Left renal cortex interstitium (tissue), 4 donors: ENCODE results near the gene ARHGAP25. TPM values are rescaled to one million over a fixed set of nuclear protein-coding genes. Genes with fewer than 3 reads are reported as not detected.

Experiments
- DNase-seq, 4 donors: peaks; one replicate each; pipeline ENCODE4 v3.0.0-alpha.2; 2013; ENCODE audit warnings: low read depth in 4 of 4, low spot score in 2 of 4, missing footprints in 1 of 4
- polyA plus RNA-seq, 4 donors: library from polyadenylated mRNA; unstranded; fragments of 120-200 nt; gene quantifications; one replicate each; pipeline ENCODE4 v1.2.1, GENCODE V29; 2013; ENCODE audit not compliant: insufficient read length in 4 of 4

ARHGAP25 gene
- polyA plus RNA-seq, 4 donors: 5.2 to 7.7 (median 7.2) TPM

DNA sequence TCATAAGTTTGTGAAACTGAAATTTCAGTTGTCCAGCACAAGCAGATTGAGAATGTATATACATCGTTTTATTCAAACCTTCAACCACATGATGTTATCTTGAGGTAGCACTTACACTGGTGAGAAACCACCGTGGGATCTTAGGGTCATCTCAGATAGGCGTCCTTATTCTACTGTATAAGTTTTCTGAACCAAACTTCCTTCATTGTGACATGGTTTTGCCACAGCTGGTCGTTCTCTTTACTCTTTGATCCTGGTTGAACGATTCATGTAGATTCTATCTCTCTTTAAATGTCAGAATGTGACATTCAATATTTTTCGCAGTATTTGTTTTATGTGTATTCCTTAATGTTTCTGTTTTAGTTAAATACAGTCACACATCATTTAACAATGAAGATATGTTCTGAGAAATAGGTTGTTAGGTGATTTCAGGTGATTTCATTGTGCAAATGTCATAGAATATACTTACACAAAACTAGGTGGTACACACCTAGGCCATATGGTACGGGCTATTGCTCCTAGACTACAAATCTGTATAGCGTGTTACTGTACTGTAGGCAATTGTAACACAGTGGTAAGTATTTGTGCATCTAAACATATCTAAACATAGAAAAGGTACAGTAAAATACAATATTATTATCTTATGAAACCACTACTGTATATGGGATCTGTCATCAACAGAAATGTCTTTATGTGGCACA is 17.9 kb upstream of the ARHGAP25 start:
- DNase-seq: no peak

DNA sequence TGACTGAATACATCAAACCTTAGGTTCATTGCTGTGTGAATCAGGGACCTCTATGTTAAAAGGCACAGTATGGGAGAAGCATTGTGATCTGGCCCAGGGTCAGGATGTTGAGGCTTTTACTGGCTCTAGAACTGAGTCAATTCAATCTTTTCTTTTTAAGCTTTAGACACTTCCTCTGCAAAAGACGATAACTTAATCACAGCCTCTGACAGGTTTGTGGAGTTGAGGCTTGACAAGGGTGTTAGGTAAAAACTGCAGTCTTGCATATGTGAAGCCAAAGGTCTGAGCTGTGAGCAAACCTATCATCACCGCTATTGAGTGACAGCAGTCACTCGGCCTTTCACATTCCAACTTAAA is 17.3 kb upstream of the ARHGAP25 start:
- DNase-seq: no peak

DNA sequence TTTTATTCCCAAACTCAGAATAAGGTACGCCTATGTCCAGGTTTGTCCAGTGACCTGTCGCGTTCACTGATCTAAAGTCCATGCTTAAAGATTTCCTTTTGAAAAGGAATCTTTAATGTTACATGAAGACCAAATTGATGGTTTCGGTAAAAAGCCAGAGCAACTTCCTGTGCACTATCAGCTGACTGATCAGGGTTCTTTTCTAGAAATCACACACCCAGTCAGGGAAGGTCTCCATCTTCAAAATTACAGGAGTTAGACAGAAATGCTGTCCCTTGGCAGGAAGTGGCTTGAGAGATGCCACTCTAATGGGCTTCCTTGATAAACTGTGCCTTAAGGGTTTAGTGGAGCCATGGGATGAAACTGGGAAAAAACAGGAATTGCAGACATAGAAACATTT is 14.7 kb upstream of the ARHGAP25 start:
- DNase-seq: no peak

DNA sequence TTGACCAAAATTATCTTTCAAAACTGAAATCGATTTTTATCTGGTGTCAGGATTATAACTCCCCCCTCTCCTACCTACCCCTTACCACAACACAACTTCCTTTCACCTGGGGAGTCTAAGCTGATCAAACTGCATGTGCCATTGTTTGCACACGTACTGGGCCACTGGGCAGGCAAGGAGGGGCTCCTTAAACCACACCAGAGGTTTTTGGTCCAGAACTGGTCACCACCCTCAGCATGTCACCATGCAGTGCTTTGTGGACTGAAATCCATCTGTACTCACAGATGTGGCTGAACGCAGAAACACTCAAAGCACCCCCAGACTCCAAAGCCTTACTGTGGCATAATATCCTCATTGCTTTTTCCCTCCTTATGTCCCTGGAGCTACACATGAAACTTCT is 13.9 kb upstream of the ARHGAP25 start:
- DNase-seq: no peak

DNA sequence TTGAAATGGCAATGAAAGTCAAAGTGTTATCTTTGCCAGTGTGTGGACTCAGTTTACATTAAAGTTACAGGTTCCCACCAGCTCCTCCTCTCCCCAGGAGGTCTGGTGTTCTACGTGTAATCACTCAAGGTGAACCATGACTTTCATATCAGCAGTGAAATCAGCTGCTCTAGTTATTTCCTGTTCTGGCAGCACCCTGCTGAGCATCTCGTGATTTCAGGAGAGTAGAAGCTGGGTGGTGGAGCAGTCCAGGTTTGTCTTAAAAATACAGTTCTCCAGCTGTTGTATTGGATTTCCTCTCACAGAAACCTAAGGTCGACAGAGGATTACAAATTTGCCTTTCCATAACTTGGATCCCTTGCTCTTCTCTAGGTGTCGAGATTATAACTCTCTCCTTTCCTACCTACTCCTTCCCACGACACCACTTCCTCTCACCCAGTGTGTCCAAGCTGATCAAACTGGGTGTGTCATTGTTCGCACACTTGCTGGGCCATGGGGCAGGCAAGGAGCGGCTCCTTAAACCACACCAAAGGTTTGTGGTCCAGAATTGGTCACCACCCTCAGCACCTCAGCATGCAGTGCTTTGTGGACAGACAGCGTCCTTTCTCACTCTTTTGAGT is 13.0 kb upstream of the ARHGAP25 start:
- DNase-seq: no peak

DNA sequence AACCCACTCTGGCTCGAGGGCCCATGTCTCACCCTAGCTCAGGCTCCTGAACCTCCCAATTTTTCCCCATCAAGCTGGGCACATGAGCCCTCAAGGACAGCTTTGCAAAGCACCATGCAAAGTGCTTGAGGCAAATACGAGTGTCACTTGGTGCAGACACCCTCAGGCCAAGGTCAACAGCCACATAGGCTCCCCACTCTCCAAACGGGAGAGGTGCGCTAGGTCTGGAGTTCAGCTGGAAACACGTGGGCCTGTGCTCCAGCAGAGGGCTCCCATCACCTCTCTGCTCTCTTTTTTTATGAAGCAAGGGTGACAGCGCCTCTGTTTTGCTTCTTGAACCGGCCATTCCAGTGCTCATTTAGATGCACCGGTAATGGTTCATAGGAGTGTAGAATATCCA is 11.9 kb upstream of the ARHGAP25 start:
- no peak for DNase-seq

DNA sequence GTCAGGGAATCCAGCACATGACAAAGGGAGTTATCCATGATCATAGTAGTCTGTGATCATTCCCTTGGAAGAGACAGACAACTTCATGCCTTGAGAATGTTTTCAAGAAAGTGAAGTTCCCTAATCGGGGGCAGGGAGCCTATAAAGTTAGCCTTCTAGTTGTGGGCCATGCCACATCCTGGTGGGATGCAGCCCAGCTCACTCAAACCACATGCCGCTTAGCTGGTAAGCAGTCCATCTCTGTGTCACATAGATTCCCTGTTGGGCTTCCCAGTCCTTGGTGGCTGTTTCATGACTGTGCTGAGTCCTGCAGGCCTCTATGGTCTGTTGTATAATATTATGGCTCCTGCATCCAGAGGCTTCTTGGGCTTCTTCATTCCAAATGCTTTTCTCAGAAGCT is 11.4 kb upstream of the ARHGAP25 start:
- DNase-seq: no peak

DNA sequence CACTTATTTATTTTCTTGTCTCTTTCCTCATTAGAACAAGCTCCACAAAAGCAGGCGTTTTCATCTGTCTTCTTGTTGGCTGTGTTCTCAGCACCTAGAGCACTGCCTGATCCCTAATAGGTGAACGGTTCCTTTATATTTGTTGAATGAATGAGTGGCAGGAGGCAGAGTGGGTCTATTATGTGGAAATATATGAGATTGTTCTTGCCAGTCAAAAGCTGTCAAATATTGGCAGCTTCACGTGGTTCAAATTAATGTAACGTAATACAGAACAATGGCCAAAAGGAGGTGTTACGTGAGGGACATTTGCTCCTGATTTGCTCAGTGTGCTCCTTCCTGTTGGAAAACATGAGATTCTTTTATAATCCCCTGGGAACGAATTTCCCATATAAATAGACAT is 8.5 kb upstream of the ARHGAP25 start:
- no peak for DNase-seq

DNA sequence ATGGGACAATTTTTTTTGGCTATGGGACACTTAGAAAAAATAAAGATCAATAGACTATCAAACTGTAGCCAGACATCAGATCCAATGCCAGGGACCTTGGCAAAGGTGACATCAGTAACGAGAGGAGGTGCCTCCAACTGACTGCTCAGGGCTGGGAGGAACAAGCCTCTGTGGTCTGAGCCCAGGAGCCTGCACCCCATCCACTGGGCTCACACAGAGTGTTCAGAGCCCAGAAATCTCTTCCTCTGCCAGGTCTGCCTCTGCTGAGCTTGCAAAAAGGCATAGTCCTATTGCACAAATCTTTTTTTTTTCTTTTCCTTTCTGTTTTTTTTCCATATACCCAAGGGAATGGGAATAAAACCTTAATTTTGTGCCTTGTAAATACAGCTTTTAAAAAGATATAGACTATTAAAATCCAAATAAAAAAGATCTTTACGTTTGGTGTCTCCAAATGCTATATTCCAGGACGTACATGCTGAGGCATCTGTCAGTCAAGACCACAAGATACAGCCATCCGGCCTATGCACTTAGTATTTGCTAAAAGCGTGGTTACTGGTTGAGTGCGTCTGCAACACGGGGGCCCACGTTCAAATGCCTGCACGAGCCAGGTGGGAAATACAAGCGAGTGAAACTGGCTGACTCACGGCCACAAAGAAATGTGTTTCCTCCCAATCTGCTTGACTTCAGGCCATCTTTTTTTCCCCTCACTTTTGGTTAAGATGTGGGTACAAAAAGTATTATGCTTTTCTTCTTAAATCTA is 7.8 kb upstream of the ARHGAP25 start:
- no peak for DNase-seq

DNA sequence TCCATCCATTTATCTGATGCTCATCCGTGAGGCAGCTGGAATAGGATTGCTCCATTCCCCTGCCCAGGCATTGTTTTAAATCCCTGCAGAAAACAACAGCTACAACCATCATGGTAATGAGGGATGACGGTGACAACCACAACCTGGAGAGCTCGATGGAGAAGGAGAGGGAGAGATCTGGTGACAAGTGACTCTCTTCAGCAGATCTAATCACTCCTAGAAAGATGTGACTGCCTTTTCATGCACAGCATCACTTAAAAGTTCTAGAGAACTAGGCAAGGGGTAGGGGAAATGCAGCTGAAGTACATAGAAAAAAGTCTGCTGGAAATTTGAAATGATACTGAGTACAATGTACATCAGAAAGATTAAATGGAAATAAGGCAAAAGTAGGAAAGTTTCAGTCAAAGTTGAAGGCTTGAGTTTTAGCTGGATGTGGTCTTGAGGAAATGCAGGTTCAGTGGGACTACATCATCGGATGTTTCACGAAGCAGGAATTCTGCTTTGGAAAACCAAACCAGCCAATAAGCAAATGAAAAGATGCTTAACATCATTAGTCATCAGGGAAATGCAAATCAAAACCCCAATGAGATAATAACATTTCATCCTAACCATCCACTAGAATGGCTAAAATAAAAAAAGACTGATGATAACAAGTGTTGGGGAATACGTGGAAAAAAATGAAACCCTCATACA is 6.8 kb upstream of the ARHGAP25 start:
- no peak for DNase-seq

DNA sequence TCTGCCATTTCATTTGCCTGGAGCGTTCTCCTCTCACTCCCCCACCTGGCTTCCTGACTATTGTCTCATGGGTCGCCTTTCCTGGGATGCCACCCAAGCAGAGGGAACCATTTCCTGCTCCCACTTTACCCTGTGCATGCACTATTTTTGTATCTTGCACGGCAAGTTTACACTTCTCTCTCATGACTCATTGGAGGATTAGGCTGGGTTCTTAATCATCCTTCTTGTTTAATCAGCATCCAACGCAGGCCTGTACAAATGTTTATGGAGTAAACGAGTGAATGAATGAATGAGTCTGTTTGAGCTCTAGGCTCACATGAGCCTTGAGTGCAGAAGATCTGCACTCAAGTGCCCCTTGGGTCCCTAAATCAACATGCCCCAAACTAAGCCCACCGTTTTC is 3.8 kb upstream of the ARHGAP25 start:
- DNase-seq: no peak

DNA sequence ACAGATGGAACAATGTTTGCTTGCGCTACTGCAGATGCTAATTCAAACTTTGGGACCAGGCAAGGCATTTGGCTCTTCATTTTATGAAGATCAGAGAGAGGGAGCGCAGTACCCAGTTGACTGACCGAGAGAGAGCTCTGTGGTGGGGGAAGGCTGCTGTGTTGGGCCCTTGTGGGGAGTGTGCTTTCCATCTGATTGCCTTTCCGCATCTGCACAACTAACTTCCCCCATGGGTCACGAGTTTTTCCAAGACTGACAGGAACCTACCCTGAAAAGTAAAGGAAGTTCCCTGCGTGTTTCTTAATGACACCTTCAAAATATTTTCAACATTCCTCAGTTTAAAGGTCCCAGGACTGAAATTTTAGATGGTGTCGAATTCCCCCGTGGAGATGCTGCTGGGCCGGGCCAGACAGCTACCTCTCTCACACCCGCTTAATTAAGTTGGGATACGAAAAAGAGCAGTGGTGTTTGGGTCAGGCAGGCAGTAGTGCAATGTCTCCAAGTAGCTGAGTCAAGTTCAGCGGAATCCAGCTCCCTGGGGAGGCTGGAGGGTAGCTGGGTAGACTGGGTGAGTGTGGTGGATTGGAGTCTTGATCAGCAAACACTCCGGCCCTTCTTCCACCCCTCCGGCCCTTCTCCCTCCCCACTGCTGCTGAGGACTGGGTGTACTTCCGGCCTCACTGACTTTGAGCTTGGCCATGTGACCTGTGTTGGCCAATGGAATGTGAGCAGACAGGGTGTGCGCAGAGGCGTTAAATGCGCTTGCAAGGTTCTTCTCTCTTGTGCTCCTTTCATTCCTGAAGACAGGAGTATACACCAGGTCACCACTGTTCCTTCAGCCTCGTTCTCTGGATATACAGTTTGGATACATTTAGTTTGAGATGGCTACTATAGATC is 2.3 kb upstream of the ARHGAP25 start:
- no peak for DNase-seq

DNA sequence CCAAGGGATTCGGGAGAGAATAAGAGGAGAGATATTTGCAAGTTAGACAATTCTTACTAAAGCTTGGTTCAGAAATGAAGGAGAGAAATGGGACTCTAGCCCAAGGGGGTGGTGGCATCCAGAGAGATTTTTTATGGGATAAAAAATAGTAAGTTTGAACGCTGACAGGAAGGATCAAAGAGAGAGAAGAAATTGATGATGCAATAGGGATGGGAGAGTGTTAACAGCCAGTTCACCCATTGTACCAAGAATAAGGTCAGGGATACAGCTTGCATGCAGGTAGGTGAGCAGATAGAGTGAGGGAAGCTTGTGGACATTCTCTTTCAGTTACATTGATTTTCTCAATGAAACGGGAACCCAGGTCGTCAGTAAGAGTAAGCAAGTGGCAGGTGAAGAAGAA is 1.2 kb upstream of the ARHGAP25 start:
- DNase-seq: no peak

DNA sequence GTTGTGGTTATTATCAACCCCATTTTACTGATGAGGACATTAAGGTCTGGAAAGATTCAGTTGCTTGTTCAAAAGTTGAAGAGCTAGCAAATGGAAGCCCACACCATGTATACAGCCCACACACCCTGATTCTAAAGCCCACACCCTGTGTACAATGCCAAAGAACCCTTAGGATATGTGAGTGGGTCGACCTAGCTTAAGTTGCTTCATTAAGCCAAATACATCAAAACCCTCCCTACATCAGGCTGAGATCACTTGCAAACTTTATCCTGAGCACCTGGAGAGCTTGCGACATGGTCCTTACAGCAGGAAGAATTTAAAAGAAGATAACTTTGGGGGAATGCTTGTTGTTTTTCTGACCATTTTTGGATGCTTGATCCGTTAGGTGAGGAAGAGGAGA is 435 bp upstream of the ARHGAP25 start:
- no peak for DNase-seq

DNA sequence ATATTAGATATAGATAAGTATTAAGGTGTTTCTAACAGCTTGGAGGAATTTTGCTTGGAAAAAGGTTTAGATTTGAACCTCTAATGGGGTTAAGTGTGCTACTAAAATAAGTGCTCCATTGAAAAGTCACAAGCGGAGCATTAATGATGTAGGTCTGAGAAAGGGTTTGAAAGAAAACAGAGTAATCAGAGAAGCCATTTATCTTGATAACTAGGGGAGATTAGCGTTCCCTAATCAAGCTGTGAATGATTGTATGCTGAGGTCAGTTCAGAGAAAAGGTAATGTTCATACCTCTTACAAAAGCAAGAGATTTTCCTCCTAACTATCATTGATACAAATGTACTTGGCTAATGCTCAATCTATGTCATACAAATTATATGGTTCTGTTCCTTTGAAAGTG is 1.5 kb downstream of the ARHGAP25 start:
- no peak for DNase-seq

DNA sequence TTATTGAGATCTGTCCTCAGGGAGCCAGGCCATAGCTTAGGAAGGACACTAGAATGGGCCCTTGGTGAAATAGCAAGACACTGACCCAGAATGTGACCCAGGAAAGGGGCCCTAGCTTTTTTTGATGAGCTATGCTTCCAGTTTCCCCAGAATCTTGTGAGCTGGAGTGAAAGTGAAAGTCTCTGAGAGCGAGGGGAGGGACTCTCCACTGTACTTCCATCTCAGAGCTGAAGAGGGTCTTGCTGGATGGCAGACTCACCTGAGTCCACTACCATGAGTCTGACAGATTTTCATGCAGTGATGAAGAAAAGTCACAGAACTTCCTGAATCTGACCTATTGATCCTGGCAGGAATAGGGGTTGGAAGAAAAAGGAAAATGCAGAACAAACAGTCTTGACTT is 3.1 kb downstream of the ARHGAP25 start:
- no peak for DNase-seq

DNA sequence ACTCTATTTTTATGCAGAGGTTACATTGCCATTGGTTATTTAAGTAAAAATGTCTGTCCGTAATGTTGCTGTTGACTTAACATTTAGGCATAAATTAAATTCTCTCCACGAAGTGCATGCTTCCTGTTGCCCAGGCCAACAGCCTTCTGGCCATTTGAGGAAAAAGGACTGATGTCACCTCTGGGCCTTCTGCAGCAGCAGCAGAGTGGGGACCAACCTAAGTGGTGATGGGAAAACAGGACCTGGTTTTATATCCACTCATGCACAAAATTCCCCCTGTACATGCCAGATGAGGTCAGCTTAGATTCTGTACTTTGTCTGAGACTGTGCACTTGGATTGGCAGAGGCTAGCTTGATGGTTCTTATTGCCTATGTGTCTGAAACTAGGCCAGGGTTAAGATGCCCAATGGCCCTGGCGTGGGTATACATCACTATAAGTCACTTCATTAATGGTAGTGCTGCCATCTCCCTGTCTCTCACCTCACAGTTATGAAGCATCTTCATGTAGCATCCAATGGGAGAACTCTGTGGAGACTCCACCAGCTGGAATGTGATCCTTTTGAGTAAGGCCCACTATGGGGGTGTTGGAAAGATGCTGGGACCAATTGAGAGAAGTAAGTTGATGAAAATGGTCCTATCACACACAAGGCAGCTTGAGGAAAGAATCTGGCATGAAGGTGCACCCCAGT is 4.4 kb downstream of the ARHGAP25 start:
- no peak for DNase-seq

DNA sequence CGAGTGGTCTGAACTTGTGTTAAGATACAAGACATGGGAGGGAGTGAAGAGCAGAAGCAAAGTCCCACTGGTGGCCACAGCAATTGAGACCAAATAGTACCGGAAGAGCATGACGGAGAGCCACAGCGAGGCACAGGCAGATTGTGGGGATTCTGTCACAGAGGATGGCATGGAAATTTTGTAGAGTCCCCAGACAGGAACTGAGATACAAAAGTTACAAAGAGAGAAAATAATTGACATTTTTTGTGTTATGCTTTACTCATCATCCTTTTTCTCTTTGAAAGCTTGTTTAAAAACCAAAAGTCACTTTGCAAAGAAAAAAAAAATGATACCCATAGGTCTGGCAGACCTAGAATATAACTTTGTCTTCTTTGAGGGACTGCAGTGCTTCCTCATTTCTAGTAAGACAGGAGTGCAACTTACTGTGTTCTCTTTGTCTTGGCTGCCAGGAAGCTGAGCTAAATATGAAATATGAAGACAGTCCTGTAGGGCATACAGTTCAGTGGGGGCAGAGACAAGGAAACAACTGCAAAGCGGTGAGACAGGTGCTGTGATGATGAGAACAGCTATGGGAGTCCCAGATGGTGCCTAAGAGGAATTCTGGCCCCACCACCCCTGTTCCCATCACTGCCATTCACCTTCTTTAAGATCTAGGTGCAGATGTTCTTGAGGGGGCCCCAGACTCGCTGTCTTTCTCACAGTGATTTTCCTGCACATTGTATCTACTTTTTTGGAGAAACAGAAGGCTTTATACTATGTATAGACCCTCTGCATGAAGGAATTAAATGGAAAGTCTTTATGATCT is 5.2 kb downstream of the ARHGAP25 start:
- DNase-seq: no peak

DNA sequence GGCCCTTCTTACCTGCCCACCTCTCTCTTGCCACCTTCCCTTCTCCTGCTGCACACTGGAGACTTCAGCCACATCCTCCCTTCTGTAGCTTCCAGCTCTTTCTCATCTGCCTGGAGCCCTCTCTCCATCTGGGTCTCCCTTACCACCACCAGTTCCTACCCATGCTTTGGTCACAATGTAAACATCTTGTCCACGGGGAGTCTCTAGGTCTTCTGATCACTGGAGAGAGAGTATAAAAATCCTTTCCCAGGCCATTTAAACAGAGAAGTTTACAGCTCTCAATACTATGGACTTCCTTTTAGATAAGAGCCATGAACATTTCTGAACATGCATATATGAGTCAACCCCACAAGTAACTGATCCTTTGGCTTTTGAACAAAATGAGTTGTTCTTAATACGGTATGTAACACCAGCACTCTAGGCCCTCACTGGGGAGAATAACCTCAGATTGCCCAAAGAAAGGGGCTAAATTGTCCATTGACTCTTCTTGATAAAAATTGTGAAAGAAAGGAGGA is 5.8 kb downstream of the ARHGAP25 start:
- no peak for DNase-seq
